HEK293T (cell line): Measurements from ENCODE around the gene IFNG.
"Not testable (repeated sequence)": the region's sequence is repeated elsewhere in the genome, so short reads cannot be mapped to it uniquely, and the experiment has no call there.

Source experiments
- CTCF ChIA-PET: fragments of 350-600 bp; formaldehyde crosslinking; extraction: SDS; loops from one replicate; lab custom pipeline; 2021; ENCODE audit warnings: antibody characterized with exemption, inconsistent platforms; lab: Yijun Ruan, JAX
- POLR2A ChIA-PET: fragments of 350-600 bp; formaldehyde crosslinking; extraction: SDS; loops from one replicate; lab custom pipeline; 2020; ENCODE audit warnings: antibody characterized with exemption, inconsistent platforms; lab: Yijun Ruan, JAX
- DNase-seq: peaks from one replicate; pipeline ENCODE4 v3.0.0; 2012; ENCODE audit warnings: mixed read lengths; ENCODE audit errors: extremely low spot score
- ARNT ChIP-seq: fragments of 450-650 bp; IDR thresholded peaks from 2 replicates; pipeline ENCODE4 v1.6.1; 2017; ENCODE audit warnings: mild to moderate bottlenecking
- BHLHE40 ChIP-seq: fragments of 450-650 bp; IDR thresholded peaks from 2 replicates; pipeline ENCODE4 v1.6.1; 2016; ENCODE audit warnings: mild to moderate bottlenecking, moderate library complexity, borderline replicate concordance
- CTBP1 ChIP-seq: fragments of 450-650 bp; IDR thresholded peaks from 2 replicates; pipeline ENCODE4 v1.6.1; 2016; ENCODE audit warnings: borderline replicate concordance
- ELF4 ChIP-seq: fragments of 450-650 bp; IDR thresholded peaks from 2 replicates; pipeline ENCODE4 v1.6.1; 2017; ENCODE audit warnings: antibody characterized with exemption
- FOXA1 ChIP-seq: fragments of 450-650 bp; IDR thresholded peaks from 2 replicates; pipeline ENCODE4 v1.6.1; 2016; ENCODE audit warnings: mild to moderate bottlenecking
- FOXK2 ChIP-seq: fragments of 450-650 bp; IDR thresholded peaks from 2 replicates; pipeline ENCODE4 v1.6.1; 2016; ENCODE audit warnings: mild to moderate bottlenecking
- FOXM1 ChIP-seq: fragments of 450-650 bp; IDR thresholded peaks from 2 replicates; pipeline ENCODE4 v1.6.1; 2017; ENCODE audit warnings: mild to moderate bottlenecking, borderline replicate concordance
- HDGF ChIP-seq: fragments of 450-650 bp; IDR thresholded peaks from 2 replicates; pipeline ENCODE4 v1.6.1; 2017; ENCODE audit warnings: antibody characterized with exemption, borderline replicate concordance
- L3MBTL2 ChIP-seq: fragments of 450-650 bp; conservative IDR thresholded peaks from 2 replicates; pipeline ENCODE4 v1.6.1; 2016; ENCODE audit warnings: mild to moderate bottlenecking
- LEF1 ChIP-seq: fragments of 450-650 bp; IDR thresholded peaks from 2 replicates; pipeline ENCODE4 v1.6.1; 2017; ENCODE audit warnings: mild to moderate bottlenecking, borderline replicate concordance
- NFRKB ChIP-seq: fragments of 450-650 bp; IDR thresholded peaks from 2 replicates; pipeline ENCODE4 v1.6.1; 2016; ENCODE audit warnings: mild to moderate bottlenecking, moderate library complexity
- SP1 ChIP-seq: fragments of 450-650 bp; IDR thresholded peaks from 2 replicates; pipeline ENCODE4 v1.6.1; 2017
- SUZ12 ChIP-seq: fragments of 450-650 bp; IDR thresholded peaks from 2 replicates; pipeline ENCODE4 v1.6.1; 2016; ENCODE audit warnings: mild to moderate bottlenecking
- TARDBP ChIP-seq: fragments of 450-650 bp; IDR thresholded peaks from 2 replicates; pipeline ENCODE4 v1.6.1; 2016
- ZNF384 ChIP-seq: fragments of 450-650 bp; IDR thresholded peaks from 2 replicates; pipeline ENCODE4 v1.6.1; 2016
- TF ChIP-seq, protein P1 (sequence below): fragments of 450-650 bp; IDR thresholded peaks from 2 replicates; pipeline ENCODE4 v1.6.1; 2016

The IFNG gene

DNA sequence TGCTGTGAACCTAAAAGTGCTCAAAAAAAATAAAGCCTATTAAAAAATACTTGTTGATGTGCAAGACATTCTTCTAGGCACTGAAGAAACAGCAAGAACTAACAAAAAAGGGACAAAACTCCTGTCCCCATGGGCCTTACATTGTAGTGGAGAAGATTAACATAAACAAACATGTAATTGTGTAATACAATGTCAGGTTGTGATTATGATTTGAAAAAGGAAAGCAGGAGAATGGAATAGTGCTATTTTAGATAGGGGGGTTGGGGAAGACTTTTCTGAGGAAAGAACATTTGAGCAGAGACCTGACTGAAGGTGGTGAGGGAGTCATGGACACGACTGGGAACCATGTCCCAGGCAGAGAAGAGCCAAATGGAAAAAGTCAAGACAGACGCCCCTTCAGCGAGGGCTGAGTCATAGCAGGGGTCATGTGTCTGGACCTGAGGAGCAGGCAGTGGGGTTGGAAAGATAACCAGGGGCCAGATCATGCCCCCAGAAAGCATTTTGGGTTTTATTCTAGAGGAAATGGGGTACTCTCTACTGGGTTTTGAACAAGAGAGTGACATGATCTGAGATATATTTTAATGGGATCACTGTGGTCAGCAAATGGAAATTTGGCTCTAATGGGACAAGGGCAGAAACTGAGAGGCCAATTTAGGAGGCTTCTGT is 19.4 kb upstream of the IFNG start:
- DNase-seq: no peak
- ChIA-PET POLR2A (no interaction called here), CTCF (no interaction called here)
- no peak for TF ChIP-seq CTBP1
- no peak for TF ChIP-seq NFRKB
- no peak for TF ChIP-seq FOXK2
- no peak for TF ChIP-seq TARDBP
- no peak for TF ChIP-seq FOXM1
- no peak for TF ChIP-seq SP1
- no peak for TF ChIP-seq ELF4
- no peak for TF ChIP-seq LEF1
- TF ChIP-seq, protein P1, sequence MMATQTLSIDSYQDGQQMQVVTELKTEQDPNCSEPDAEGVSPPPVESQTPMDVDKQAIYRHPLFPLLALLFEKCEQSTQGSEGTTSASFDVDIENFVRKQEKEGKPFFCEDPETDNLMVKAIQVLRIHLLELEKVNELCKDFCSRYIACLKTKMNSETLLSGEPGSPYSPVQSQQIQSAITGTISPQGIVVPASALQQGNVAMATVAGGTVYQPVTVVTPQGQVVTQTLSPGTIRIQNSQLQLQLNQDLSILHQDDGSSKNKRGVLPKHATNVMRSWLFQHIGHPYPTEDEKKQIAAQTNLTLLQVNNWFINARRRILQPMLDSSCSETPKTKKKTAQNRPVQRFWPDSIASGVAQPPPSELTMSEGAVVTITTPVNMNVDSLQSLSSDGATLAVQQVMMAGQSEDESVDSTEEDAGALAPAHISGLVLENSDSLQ: no peak
- no peak for TF ChIP-seq SUZ12
- TF ChIP-seq L3MBTL2: no peak
- no peak for TF ChIP-seq HDGF
- TF ChIP-seq FOXA1: no peak

DNA sequence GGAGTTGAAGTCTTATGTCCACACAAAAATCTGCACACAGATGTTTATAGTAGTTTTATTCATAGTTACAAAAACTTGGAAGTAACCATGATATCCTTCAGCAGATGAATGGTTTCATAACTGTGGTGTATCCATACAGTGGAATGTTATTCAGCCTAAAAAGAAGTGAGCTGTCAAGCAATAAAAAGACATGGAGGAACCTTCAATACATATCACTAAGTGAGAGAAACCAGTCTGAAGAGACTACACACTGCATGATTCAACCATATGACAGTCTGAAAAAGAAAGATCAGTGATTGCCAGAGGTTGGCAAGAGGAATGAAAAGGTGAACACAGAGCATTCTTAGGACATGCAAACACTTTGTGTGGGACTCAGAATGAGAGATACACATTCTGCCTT is 18.6 kb upstream of the IFNG start:
- no peak for DNase-seq
- TF ChIP-seq TARDBP: no peak
- TF ChIP-seq ELF4: no peak
- TF ChIP-seq FOXK2: no peak
- TF ChIP-seq FOXM1: no peak
- TF ChIP-seq NFRKB: no peak
- CTCF ChIA-PET: no interaction called here
- POLR2A ChIA-PET: no interaction called here

DNA sequence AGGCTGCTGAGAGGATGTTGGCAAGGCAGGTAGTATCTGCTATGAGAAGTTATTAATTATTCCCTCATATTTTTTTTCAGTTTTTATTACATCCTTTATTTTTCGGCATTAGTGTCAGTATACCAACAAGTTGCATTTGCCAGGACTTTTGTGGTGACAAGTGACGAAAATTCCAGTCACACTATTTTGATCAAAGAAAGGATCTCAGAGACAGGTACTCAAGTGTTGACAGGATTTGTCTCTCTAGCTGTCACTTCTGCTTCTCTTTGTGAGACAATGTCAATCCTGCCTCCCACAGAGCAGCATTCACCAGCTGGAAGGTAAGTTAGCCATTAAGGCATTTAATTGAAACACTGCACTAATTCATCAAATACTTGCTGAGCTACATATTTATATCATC is 18.0 kb upstream of the IFNG start:
- POLR2A ChIA-PET: no interaction called here
- CTCF ChIA-PET: no interaction called here
- TF ChIP-seq, protein P1: no peak
- TF ChIP-seq FOXM1: no peak
- TF ChIP-seq LEF1: no peak
- no peak for DNase-seq

DNA sequence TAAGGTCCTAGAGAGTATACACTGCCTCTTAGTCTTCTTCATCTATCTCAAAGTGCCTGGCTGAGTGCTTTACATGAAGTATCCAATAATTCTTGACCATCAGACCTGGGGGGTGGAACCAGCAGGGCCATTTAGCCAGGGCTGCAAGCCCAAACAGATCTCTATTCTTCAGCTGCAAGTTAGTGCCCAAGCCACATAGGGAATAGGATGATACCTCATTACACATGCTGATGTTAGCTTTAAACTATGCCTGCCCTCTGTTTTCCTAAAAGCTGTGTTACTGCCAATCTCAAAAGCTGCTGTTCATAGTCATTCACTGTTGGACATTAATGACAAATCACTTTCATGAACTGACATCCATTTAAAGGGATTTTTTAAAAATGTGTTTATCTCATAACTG is 16.7 kb upstream of the IFNG start:
- no peak for TF ChIP-seq FOXK2
- TF ChIP-seq SUZ12: no peak
- no peak for TF ChIP-seq SP1
- no peak for TF ChIP-seq TARDBP
- TF ChIP-seq FOXM1: no peak
- TF ChIP-seq BHLHE40: no peak
- TF ChIP-seq, protein P1: no peak
- no peak for TF ChIP-seq NFRKB
- no peak for TF ChIP-seq ARNT
- no peak for TF ChIP-seq CTBP1
- TF ChIP-seq ELF4: no peak
- TF ChIP-seq FOXA1: no peak
- no peak for TF ChIP-seq ZNF384
- no peak for TF ChIP-seq HDGF
- TF ChIP-seq L3MBTL2: no peak
- no peak for TF ChIP-seq LEF1
- DNase-seq: no peak
- ChIA-PET CTCF (no interaction called here), POLR2A (no interaction called here)

DNA sequence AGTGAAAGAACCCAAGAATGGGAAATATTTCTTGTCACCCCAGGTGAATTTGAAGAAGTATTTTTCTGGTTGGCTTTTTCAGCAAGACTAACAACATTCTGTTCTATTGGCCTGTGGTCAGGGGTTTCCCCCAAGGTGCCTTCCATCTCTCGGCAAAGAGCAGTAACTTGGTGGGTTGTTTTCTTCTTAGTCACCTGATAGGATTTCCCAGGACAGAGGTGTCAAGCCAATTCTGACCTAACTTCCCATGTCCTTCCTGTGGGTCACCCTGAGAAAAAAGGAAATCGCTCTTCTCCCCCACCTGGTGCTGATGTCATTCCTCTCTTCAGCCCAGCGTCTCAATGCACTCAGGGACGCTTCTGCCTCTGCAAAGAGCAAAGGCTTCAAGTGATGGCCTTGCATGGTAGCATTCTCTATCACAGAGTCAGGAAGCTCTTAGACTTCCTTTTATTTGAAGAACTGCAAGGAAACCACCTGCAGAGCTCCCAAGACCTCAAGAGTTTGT is 16.1 kb upstream of the IFNG start:
- no peak for TF ChIP-seq LEF1
- TF ChIP-seq FOXK2: no peak
- TF ChIP-seq NFRKB: no peak
- TF ChIP-seq ARNT: no peak
- TF ChIP-seq, protein P1: no peak
- no peak for TF ChIP-seq FOXA1
- TF ChIP-seq CTBP1: no peak
- no peak for TF ChIP-seq SUZ12
- no peak for TF ChIP-seq FOXM1
- DNase-seq: no peak
- ChIA-PET CTCF (no interaction called here), POLR2A (no interaction called here)

DNA sequence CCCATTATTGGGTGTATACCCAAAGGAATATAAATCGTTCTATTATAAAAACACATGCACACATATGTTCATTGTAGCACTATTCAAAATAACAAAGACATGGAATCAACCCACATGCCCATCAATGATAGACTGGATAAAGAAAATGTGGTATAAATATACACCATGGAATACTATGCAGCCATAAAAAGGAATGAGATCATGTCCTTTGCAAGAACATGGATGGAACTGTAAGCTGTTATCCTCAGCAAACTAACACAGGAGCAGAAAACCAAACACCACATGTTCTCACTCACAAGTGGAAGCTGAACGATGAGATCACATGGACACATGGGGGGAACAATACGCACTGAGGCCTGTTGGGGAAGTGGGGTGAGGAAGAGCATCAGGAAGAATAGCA is 15.2 kb upstream of the IFNG start:
- CTCF ChIA-PET: not testable (repeated sequence)

DNA sequence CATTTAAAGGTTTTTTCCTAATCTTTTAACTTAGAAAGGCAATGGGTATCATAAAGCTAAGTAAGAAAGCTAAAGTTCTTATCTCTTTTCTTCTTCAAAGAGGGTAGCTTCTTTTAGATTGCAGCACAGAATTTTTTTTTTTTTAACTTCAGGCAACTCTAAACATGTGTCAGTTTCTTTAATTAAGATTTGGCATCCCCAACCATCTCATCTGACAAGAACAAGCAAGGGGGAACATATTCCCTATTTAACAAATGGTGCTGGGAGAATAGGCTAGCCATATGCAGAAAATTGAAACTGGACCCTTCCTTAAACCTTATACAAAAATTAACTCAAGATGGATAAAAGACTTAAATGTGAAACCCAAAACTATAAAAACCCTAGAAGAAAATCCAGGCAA is 14.3 kb upstream of the IFNG start:
- TF ChIP-seq HDGF (no peak), TARDBP (no peak), SUZ12 (no peak), ARNT (no peak), SP1 (no peak), ELF4 (no peak), ZNF384 (no peak), FOXK2 (no peak), CTBP1 (no peak), NFRKB (no peak), LEF1 (no peak), FOXM1 (no peak)
- TF ChIP-seq, protein P1: no peak
- DNase-seq: no peak
- CTCF ChIA-PET: no interaction called here
- POLR2A ChIA-PET: interaction anchor here (0.7 kb wide), 1 partner anchor 96 kb away, joined by 3 read pairs; no protein-coding TSS in a partner anchor

More for the DNA sequence above, 15.2 kb upstream of the IFNG start:
- DNase-seq, POLR2A ChIA-PET: not testable (repeated sequence)
